MM.1S (cell line): ENCODE data around the gene ALX3.

Experiments used
- CTCF ChIP-seq: fragments of 300-600 bp; sonication (generic); IDR thresholded peaks from 2 replicates; pipeline ENCODE4 v1.5.1; 2016; ENCODE audit warnings: antibody characterized with exemption, low read length, mixed read lengths
- EZH2phosphoT487 ChIP-seq: fragments of 300-600 bp; sonication (generic); IDR thresholded peaks from 2 replicates; pipeline ENCODE4 v1.6.1; 2018; ENCODE audit warnings: antibody characterized with exemption, low read length

- TF ChIP-seq CTCF (no peak), EZH2phosphoT487 (no peak)
Observed at GRCh38 chr1:110102081-110102480, 31.6 kb upstream of the ALX3 start.
